Fibroblast of peridontal ligament (primary cell): Measurements from ENCODE around the gene DAZAP1.

Experiments
- DNase-seq: peaks from one replicate; pipeline ENCODE4 v3.0.0-alpha.2; 2010; ENCODE audit errors: extremely low read depth

DAZAP1 gene

DNA sequence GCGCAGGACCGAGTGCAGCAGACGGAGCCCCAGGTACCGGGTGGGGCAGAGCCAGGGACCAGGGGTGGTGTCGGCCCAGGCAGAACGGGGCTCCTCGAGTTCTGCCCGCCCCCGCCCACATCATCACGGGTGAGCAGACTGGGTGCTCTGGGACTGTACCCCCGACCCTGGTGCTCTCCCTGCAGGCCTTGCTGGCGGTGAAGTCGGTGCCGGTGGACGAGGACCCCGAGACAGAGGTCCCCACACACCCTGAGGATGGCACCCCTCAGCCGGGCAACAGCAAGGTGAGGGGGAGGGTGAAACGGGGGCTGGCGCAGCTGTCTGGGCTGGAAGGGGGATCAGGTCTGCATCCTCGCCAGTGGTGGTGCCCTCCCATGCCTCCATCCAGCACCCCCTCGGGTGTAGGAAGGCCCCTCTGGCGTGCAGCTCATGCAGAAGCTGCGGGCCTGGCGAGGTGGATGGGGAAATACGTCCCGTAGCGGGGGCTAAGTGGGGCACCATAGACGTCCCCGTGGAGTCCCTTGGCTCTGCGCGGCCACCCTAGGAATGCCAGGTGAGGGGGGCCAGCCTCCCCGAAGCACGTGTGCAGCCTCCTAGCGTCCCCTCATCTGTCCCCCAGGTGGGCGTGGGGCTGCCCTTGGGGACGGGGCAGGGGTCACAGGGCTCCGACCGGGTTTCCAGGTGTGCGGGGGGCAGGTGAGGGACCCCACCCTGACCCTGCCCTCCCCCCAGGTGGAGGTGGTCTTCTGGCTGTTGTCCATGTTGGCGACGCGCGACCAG is 48.9 kb downstream of the DAZAP1 start:
- no peak for DNase-seq

DNA sequence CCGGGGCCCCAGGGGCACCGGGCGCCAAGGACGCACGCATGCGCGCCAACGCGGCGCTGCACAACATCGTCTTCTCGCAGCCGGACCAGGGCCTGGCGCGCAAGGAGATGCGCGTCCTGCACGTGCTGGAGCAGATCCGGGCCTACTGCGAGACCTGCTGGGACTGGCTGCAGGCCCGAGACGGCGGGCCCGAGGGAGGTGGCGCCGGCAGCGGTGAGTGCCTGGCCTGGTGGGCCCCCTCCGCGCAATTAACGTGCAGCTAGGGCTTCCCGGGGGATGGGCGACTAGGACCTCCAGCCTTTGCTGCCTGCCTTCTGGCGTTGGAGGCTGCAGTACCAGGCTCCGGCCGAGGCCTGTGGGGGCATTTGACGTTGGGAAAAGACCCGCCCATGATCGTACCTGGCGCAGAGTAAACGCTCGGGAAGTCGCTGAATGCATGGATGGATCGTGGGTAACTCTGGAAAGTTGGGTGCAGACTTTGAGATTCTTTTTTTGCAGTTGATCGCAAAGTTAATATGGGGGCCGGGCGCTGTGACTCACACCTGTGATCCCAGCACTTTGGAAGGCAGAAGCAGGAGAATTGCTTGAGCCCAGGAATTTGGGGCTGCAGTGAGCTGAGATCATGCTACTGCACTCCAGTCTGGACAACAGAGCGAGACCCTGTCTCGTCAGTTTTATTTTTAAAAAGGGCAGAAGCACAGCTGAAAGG is 49.8 kb downstream of the DAZAP1 start:
- DNase-seq, result no peak

DNA sequence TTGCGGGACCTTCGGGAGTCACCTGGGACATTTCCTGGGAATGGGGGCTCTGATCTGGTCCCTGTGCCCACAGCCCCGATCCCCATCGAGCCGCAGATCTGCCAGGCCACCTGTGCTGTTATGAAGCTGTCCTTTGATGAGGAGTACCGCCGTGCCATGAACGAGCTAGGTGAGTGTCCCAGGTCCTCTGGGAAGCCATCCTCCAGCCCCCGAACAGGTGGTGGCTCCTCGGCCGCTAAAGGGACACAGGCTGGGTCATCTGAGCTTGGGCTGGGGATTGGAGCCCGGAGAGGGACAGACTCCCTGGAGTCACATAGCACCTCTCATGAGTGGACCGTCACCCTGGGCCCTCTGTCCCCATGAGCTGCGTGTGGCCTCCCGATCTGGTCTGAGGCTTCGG is 50.5 kb downstream of the DAZAP1 start:
- no peak for DNase-seq

DNA sequence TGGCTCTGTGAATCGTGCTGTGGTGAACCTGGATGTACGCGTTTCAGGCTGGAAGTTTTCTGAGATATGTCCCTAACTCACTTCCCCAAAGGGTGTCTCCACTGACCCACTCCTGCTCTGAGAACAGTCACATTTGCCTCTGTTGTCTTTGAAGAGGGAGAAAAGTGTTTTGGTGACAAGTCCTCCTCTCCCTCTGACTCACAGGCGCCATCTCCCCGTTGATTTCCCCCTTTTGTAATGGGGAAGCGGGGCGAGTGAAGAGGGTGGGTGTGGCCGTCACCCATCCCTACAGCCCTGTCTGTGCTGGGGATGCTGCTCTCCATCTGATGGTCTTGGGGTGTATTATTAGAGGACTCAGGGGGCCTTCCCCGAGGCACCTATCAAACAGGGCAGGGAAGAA is 52.1 kb downstream of the DAZAP1 start:
- no peak for DNase-seq

DNA sequence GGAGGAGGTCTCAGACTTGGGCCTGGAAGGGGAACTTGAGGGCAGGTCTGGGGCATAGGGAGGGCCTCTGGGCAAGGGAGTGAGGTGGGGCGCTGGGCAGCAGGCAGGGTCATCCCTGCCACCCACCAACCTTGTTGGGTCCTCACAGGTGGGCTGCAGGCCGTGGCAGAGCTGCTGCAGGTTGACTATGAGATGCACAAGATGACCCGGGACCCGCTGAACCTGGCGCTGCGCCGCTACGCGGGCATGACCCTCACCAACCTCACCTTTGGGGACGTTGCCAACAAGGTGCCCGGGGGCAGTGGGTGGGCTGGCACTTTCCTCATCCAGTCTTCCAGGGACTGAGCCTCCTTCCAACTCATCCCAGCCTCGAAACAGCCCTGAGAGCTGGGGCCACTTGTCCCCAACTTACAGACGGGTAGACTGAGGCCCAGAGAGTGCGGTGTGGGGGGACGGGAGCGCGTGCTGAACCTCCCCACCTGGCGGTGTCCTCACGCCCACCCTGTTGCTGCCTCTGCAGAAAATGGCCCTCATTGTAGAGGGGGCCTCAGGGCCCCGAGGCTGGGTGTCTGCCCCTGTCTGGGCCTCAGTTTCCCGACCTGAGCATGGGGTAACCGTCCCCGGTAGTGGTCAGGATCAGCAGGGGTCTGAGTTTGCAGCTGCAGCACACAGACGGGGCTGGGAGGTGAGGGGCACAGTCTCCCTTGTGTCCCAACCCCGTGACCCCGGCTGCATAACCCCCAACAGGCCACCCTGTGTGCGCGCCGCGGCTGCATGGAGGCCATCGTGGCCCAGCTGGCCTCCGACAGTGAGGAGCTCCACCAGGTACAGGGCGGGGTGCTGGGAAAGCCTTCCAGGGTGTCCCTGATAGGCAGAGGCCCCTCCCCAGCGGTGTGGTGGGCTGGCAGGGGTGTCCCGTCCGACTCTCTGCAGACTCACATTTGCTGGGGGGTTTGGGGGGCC is 52.9 kb downstream of the DAZAP1 start:
- no peak for DNase-seq

DNA sequence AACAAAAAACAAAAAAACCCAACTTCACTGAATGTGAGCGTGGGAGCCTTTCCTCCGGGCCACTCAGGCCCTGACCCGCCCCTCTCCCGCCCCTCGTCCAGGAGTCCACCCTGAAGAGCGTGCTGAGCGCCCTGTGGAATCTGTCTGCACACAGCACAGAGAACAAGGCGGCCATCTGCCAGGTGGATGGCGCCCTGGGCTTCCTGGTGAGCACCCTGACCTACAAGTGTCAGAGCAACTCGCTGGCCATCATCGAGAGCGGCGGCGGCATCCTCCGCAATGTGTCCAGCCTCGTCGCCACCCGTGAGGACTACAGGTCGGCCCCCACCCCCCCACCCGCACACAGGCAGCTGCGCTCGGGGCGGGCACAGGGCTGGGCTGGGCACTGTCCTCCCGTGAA is 54.5 kb downstream of the DAZAP1 start:
- DNase-seq, result no peak

DNA sequence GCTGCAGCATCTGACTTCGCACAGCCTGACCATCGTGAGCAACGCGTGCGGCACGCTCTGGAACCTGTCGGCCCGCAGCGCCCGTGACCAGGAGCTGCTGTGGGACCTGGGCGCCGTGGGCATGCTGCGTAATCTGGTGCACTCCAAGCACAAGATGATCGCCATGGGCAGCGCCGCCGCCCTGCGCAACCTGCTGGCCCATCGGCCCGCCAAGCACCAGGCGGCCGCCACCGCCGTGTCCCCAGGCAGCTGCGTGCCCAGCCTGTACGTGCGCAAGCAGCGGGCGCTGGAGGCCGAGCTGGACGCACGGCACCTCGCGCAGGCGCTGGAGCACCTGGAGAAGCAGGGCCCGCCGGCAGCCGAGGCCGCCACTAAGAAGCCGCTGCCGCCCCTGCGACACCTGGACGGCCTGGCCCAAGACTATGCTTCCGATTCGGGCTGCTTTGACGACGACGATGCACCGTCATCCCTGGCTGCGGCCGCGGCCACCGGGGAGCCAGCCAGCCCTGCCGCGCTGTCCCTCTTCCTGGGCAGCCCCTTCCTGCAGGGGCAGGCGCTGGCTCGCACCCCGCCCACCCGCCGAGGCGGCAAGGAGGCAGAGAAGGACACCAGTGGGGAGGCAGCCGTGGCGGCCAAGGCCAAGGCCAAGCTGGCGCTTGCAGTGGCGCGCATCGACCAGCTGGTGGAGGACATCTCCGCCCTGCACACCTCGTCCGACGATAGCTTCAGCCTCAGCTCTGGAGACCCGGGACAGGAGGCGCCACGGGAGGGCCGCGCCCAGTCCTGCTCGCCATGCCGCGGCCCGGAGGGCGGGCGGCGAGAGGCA is 58.0 kb downstream of the DAZAP1 start:
- no peak for DNase-seq

DNA sequence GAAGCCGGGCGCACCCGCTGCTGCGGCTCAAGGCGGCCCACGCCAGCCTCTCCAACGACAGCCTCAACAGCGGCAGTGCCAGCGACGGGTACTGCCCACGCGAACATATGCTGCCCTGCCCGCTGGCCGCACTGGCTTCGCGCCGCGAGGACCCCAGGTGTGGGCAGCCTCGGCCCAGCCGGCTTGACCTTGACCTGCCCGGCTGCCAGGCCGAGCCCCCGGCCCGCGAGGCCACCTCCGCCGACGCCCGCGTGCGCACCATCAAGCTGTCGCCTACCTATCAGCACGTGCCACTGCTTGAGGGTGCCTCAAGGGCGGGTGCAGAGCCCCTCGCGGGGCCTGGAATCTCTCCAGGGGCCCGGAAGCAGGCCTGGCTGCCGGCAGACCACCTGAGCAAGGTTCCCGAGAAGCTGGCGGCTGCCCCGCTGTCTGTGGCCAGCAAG is 58.7 kb downstream of the DAZAP1 start:
- no peak for DNase-seq

DNA sequence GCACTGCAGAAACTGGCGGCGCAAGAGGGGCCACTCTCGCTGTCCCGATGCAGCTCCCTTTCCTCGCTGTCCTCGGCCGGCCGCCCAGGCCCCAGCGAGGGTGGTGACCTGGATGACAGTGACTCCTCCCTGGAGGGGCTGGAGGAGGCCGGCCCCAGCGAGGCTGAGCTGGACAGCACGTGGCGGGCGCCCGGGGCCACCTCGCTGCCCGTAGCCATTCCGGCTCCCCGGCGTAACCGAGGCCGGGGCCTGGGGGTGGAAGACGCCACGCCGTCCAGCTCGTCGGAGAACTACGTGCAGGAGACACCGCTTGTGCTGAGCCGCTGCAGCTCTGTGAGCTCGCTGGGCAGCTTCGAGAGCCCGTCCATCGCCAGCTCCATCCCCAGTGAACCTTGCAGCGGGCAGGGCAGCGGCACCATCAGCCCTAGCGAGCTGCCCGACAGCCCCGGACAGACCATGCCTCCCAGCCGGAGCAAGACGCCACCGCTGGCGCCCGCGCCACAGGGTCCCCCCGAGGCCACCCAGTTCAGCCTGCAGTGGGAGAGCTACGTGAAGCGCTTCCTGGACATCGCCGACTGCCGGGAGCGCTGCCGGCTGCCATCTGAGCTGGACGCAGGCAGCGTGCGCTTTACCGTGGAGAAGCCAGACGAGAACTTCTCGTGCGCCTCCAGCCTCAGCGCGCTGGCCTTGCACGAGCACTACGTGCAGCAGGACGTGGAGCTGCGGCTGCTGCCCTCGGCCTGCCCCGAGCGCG is 59.3 kb downstream of the DAZAP1 start:
- no peak for DNase-seq

DNA sequence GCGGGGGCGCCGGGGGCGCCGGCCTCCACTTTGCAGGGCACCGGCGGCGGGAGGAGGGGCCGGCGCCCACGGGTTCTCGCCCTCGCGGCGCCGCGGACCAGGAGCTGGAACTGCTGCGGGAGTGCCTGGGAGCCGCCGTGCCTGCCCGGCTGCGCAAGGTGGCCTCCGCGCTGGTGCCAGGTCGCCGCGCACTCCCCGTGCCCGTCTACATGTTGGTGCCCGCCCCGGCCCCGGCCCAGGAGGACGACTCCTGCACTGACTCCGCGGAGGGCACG is 59.8 kb downstream of the DAZAP1 start:
- no peak for DNase-seq

DNA sequence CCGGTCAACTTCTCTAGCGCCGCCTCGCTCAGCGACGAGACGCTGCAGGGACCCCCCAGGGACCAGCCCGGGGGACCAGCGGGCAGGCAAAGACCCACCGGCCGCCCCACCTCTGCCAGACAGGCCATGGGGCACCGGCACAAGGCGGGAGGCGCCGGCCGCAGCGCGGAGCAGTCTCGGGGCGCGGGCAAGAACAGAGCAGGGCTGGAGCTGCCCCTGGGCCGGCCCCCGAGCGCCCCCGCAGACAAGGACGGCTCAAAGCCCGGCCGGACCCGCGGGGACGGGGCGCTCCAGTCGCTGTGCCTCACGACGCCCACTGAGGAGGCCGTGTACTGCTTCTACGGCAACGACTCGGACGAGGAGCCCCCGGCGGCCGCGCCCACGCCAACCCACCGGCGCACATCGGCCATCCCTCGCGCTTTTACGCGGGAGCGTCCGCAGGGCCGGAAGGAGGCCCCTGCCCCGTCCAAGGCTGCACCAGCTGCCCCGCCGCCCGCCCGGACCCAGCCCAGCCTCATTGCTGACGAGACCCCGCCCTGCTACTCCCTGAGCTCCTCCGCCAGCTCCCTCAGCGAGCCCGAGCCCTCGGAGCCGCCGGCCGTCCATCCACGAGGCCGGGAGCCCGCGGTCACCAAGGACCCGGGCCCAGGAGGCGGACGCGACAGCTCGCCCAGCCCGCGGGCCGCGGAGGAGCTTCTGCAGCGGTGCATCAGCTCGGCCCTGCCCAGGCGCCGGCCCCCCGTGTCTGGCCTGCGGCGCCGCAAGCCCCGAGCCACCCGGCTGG is 60.3 kb downstream of the DAZAP1 start:
- no peak for DNase-seq

DNA sequence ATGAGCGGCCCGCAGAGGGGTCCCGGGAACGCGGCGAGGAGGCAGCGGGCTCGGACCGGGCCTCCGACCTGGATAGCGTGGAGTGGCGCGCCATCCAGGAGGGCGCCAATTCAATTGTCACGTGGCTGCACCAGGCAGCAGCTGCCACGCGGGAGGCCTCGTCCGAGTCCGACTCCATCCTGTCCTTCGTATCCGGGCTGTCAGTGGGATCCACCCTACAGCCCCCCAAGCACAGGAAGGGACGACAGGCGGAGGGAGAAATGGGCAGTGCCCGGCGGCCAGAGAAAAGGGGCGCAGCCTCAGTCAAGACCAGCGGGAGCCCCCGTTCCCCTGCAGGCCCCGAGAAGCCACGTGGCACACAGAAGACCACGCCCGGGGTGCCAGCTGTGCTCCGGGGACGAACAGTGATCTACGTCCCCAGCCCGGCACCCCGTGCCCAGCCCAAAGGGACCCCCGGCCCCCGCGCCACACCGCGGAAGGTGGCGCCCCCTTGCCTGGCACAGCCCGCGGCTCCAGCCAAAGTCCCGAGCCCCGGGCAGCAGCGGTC is 61.0 kb downstream of the DAZAP1 start:
- no peak for DNase-seq

DNA sequence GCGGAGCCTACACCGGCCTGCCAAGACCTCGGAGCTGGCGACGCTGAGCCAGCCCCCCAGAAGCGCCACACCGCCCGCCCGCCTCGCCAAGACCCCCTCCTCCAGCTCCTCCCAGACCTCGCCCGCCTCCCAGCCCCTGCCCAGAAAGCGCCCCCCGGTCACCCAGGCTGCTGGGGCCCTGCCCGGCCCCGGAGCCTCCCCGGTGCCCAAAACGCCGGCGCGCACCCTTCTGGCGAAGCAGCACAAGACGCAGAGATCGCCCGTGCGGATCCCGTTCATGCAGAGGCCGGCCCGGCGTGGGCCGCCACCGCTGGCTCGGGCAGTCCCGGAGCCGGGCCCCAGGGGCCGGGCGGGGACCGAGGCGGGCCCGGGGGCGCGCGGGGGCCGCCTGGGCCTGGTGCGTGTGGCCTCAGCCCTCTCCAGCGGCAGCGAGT is 61.5 kb downstream of the DAZAP1 start:
- DNase-seq, result peak; percentile 30

DNA sequence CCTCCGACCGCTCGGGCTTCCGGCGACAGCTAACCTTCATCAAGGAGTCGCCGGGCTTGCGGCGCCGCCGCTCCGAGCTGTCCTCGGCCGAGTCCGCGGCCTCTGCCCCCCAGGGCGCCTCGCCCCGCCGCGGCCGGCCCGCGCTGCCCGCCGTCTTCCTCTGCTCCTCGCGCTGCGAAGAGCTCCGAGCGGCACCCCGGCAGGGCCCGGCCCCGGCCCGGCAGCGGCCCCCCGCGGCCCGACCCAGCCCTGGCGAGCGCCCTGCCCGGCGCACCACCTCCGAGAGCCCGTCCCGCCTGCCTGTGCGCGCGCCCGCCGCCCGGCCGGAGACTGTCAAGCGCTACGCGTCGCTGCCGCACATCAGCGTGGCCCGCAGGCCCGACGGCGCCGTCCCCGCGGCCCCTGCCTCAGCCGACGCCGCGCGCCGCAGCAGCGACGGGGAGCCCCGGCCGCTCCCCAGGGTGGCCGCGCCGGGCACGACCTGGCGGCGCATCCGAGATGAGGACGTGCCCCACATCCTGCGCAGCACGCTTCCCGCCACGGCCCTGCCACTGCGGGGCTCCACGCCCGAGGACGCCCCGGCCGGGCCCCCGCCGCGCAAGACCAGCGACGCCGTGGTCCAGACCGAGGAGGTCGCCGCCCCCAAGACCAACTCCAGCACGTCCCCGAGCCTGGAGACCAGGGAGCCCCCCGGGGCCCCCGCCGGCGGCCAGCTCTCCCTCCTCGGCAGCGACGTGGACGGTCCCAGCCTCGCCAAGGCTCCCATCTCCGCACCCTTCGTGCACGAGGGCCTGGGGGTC is 62.1 kb downstream of the DAZAP1 start:
- no peak for DNase-seq

DNA sequence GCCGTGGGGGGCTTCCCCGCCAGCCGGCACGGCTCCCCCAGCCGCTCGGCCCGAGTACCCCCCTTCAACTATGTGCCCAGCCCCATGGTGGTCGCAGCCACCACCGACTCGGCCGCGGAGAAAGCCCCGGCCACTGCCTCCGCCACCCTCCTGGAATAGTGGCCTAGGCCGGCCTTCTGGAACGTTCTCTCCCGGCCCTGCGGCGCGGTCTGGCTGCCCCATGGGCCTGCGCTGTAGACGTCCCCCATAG is 62.6 kb downstream of the DAZAP1 start:
- no peak for DNase-seq

DNA sequence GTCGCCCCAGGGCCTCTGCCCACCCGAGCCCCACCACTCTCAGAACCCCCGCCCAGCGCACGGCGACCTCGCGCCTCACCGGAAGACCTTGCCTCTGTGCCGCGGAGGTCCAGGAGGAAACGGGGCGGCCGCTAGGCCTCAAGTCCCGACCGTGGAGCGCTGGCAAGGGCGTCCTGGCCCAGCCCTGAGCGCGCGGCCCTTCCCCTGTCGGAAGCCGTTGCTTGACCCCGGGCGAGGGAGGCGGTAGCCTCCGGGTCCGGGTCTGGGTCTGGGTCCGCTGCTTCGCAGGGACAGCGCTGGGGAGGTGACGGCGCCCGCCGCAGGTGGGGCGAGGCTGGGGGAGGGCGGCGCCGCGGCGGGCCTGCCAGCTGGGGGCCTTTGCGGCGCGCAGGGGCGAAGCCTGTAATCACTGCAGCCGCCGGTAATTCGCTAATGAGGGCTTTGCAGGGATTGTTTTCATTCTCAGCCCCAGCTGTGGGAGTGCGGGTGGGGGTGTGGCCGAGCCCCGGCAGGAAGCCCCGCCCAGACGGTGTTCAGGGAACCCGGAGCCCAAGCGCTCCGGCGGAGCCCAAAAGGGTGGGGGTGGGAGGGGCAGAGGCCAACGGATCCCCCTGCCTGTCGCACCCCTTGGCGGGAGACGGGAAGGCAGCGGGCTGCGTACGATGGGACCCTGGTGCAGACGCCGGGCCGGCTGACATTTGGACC is 63.1 kb downstream of the DAZAP1 start:
- no peak for DNase-seq

DNA sequence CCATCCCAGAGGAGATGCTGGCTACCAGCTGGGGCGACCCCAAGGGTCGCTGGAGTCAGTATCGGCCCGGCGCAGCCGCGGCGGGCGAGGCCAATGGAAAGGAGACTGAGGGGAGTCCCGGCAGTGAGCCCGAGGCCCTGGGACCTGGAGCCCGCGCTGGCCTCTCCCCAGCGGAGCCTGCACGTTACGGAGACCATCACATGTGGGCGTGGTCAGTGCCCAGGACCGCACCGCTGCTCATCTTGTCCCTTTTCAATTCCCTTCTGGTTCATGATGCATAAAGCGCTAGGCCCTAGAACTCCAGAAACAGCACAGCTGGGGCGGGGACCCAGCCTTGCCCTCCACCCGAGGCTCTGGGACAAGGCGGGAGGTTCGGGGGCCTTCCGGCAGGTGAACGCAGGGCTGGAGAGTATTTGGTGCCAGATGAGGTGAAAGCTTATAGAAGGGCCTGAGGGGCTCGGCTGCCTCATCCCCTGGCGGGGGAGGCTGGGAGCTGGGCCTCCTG is 63.7 kb downstream of the DAZAP1 start:
- DNase-seq, result no peak

DNA sequence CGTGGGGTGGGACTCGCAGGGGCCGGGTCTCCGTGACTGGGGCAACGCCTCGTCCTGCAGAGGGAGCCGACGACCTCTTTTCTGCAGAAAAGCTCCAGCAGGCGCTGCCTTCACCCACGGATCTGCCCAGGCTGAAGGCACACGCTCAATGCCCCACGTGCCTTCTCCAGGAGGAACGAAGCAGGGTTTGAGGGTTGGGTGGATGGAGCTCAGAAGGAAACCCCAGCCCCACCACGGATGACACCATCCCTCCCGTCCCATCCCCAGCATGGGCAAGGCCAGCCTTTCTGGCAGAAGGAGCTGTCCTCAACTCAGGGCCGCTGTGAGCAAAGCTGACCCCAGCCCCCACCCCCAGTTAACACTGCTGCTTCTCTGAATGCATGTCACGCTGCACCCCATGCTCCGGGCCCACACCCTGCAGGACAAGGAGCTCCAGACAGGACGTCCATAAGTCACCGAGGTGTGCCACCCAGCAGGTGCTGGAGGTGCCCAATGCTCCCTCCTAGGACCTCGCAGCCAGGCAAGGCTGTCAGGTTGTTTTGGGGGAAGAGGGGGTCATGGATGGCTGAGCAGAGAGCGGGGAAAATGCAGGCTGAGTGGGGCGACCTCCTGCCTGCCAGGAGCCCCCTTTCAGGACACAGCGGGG is 64.3 kb downstream of the DAZAP1 start:
- DNase-seq, result no peak
